ENCODE data around the gene ELOVL4. TPM values are rescaled to one million over a fixed set of nuclear protein-coding genes. Genes with fewer than 3 reads are reported as not detected.

ELOVL4 gene
- total and polyA plus RNA-seq, 2 of the 13 experiments (the other 11 are each of a cell fraction or from before 2014, with no cell fraction given), result 0.04 TPM; not detected in 1

DNA sequence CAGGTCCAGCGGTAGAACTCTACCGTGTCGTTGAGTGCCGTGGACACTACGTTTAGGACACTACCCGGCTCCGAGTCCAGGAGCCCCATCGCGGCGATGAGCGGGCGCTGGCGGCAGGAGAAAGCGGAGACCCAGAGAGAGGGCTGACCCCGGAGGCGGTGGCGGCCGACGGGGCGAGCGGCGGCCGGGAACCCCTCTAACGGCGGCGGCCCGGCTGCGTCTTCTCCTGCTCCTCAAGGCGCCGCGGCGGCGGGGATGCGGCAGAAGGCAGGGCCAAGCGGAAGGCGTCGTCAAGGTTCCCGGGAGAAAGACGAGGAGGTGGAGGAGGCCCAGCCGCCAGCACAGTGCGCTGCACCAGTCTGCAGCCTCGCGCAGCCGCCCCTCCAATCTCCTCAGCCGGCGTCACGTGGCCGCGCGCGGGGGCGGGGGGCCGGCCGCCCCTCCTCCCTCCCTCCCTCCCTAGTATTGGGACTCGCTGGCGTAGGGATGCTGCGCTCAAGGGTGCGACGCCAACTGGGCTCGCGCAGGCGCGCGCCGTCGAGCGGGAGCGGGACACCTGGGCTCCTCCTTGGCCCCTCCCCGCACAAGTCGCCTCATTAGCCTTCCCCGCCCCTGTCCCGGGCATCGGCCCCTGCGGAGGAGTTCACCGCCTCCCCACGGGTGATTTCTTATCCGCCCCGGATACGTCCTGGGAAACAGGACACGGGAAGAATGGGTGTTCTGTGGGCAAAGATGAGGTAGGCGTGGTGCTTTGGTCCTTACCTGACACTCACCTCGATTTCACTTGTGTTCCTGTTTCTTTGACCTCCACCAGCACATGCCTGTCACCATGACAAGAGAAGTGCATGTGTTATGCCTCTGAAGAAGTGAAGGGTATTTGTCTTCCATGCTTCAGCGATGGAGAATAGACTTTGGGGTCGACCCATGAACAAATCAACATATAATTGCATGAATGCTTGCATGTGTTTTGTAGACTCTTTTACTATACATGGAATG, at the start of gene ELOVL4 (continued):
- TF ChIP-seq ELF4 (CRISPR knock-in tag; IDR thresholded peaks at IDR 0.05; ENCODE audit: borderline replicate concordance), result no peak
- no peak for TF ChIP-seq ZXDC (CRISPR knock-in tag; IDR thresholded peaks at IDR 0.05)
- TF ChIP-seq ZNF773 (CRISPR knock-in tag; IDR thresholded peaks at IDR 0.05; ENCODE audit: borderline replicate concordance), result no peak
- TF ChIP-seq PCBP1 (IDR thresholded peaks at IDR 0.05; ENCODE audit: borderline replicate concordance, low read depth, low read length), result no peak
- TF ChIP-seq MTA1 (CRISPR knock-in tag; IDR thresholded peaks at IDR 0.05; ENCODE audit: borderline replicate concordance), result 0 out of 2 replicates have a peak, but pooled peaks have one; percentile 42

GRCh38 chr6:79993911-79994309, 46.6 kb upstream of the ELOVL4 start:
- Histone ChIP-seq H3K4me3 (replicated peaks in 1 of 3; ENCODE audit: insufficient read depth in 1 of 3, low read depth in 2 of 3, low read length in 3 of 3) (no peak overlapping the region), H3K4me1 (ENCODE audit: insufficient read depth, low read length) (peaks cover 10% of the 10 kb centered on the region; the same call in 1 of the 2 replicates), H4K20me1 (ENCODE audit: insufficient read depth, low read length) (no peaks in the 10 kb centered on the region), H2AFZ (ENCODE audit: low read length) (no peak overlapping the region), H3K27ac (ENCODE audit: extremely low read length, insufficient read depth, low read length) (no peak overlapping the region), H3K79me2 (ENCODE audit: insufficient read depth, low read length) (no peaks in the 10 kb centered on the region), H3K27me3 (ENCODE audit: control insufficient read depth in 1 of 2, insufficient read depth in 2 of 2, low read length in 2 of 2) (no peaks in the 10 kb centered on the region), H3K9ac (ENCODE audit: insufficient read depth, low read depth, low read length) (no peak overlapping the region), H3K9me3 (ENCODE audit: low read length) (no peaks in the 10 kb centered on the region), H3K36me3 (replicated peaks in 1 of 2; ENCODE audit: control insufficient read depth in 1 of 2, insufficient read depth in 2 of 2, low read length in 2 of 2) (no peaks in the 10 kb centered on the region), H3K4me2 (ENCODE audit: low read depth, low read length) (no peak overlapping the region)
- no peak for DNase-seq (ENCODE audit: low spot score)
- in situ Hi-C loops (cut with HindIII; ENCODE audit: extremely low pct_ligation_motif_present, low pct_unique_long_range_greater_than_20kb), result no loop called here
- CTCF ChIA-PET (ENCODE audit: low intra/inter-chr PET ratio, low total read pairs), result no interaction called here
- FAIRE-seq, result no peak
- POLR2A ChIA-PET, result no interaction called here
- intact Hi-C loops (cut with micrococcal nuclease; ENCODE audit: unreplicated experiment), result no loop called here
- no peak for ATAC-seq
- BruUV-seq (replicated peaks), result no TSS peak
- TF ChIP-seq ZBTB4 (CRISPR knock-in tag; IDR thresholded peaks at IDR 0.05; ENCODE audit: borderline replicate concordance), result no peak
- TF ChIP-seq ZNF225 (CRISPR knock-in tag; IDR thresholded peaks at IDR 0.05), result no peak
- no peak for TF ChIP-seq HNRNPLL (IDR thresholded peaks at IDR 0.05; ENCODE audit: low read depth, low read length, poor library complexity, severe bottlenecking)
- TF ChIP-seq ISL2 (CRISPR knock-in tag; IDR thresholded peaks at IDR 0.05), result no peak
- no peak for TF ChIP-seq SYNCRIP (IDR thresholded peaks at IDR 0.05; ENCODE audit: insufficient read depth, low read depth, low read length)
- TF ChIP-seq, protein P1, sequence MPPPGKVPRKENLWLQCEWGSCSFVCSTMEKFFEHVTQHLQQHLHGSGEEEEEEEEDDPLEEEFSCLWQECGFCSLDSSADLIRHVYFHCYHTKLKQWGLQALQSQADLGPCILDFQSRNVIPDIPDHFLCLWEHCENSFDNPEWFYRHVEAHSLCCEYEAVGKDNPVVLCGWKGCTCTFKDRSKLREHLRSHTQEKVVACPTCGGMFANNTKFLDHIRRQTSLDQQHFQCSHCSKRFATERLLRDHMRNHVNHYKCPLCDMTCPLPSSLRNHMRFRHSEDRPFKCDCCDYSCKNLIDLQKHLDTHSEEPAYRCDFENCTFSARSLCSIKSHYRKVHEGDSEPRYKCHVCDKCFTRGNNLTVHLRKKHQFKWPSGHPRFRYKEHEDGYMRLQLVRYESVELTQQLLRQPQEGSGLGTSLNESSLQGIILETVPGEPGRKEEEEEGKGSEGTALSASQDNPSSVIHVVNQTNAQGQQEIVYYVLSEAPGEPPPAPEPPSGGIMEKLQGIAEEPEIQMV (CRISPR knock-in tag; IDR thresholded peaks at IDR 0.05; ENCODE audit: low read depth), result no peak
